Activated naive CD8-positive, alpha-beta T cell (primary cell): ENCODE data around the gene RHBDL1.

Source experiments
- H3K27ac Mint-ChIP-seq: one replicate; pipeline ENCODE4 v1.8.0; 2021; ENCODE audit warnings: mixed read lengths
- H3K27me3 Mint-ChIP-seq: one replicate; pipeline ENCODE4 v1.8.0; 2021; ENCODE audit warnings: mixed read lengths
- H3K36me3 Mint-ChIP-seq: one replicate; pipeline ENCODE4 v1.8.0; 2021; ENCODE audit warnings: mixed read lengths
- H3K4me1 Mint-ChIP-seq: one replicate; pipeline ENCODE4 v1.8.0; 2021; ENCODE audit warnings: low read depth, mixed read lengths
- H3K4me3 Mint-ChIP-seq: one replicate; pipeline ENCODE4 v1.8.0; 2021; ENCODE audit warnings: mild to moderate bottlenecking, mixed read lengths
- H3K9me3 Mint-ChIP-seq: one replicate; pipeline ENCODE4 v1.8.0; 2021; ENCODE audit warnings: low read depth, mixed read lengths

RHBDL1 gene

DNA sequence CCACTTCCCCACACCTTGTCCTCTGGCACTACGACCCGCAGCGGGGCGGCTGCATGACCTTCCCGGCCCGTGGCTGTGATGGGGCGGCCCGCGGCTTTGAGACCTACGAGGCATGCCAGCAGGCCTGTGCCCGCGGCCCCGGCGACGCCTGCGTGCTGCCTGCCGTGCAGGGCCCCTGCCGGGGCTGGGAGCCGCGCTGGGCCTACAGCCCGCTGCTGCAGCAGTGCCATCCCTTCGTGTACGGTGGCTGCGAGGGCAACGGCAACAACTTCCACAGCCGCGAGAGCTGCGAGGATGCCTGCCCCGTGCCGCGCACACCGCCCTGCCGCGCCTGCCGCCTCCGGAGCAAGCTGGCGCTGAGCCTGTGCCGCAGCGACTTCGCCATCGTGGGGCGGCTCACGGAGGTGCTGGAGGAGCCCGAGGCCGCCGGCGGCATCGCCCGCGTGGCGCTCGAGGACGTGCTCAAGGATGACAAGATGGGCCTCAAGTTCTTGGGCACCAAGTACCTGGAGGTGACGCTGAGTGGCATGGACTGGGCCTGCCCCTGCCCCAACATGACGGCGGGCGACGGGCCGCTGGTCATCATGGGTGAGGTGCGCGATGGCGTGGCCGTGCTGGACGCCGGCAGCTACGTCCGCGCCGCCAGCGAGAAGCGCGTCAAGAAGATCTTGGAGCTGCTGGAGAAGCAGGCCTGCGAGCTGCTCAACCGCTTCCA lies 42.0 kb upstream of the RHBDL1 start:
- Mint-ChIP-seq H3K9me3 (no peaks in the 10 kb centered on the region), H3K4me3 (no peak overlapping the region), H3K27ac (no peak overlapping the region), H3K27me3 (no peaks in the 10 kb centered on the region), H3K36me3 (no peaks in the 10 kb centered on the region), H3K4me1 (peaks cover 7% of the 10 kb centered on the region)

DNA sequence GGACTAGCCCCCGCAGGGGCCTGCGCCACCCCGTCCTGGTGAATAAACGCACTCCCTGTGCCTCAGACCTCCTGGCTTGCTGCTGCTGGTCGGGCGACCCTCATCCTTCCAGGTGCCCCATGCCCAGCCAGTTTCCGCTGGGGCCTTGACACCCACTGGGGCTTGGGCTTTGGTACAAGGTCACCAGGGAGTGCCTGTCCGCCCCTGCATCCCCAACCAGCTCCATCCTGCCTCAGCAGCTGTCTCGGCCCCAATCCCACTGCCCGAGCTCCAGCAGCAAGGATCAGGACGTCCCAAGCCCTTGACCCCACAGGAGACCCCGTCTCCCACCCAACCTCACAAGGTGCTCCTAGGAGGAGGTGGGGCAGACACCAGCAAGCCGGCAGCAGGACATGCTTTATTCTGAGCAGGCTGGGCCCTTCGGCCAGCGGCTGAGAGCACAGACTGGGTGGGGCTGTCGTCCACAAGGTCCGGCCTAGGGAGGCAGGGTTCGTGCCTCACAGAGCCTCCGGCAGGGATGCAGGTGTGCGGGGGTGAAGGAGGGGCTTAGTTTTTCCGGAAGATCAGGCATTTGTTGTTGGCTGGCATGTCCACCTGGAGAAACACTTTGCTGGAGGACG lies 41.3 kb upstream of the RHBDL1 start:
- H3K36me3 Mint-ChIP-seq: no peaks in the 10 kb centered on the region
- H3K4me3 Mint-ChIP-seq: peak overlapping the region; percentile 68
- H3K27me3 Mint-ChIP-seq: no peaks in the 10 kb centered on the region
- no peak overlapping the region for H3K27ac Mint-ChIP-seq
- no peaks in the 10 kb centered on the region for H3K9me3 Mint-ChIP-seq
- H3K4me1 Mint-ChIP-seq: peaks cover 7% of the 10 kb centered on the region

DNA sequence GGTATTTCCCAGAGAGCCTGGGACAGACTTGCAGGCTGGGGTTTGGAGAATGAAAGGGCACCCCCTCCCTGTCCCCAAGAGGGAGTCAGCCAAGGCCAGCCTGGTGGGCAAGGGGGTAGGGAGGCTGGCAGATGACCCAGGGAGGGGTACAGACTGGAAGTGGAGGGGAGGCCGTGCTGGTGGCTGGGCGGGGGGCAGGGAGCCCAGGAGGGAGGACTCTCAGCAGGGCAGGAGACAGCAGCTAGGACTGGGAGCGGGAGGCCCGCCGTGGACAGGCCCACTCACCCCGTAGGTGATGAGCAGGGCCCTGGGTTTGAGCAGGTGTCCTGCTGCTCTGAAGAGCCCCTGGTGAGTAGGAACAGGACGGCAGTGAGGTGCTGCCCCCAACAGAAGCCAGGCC lies 40.5 kb upstream of the RHBDL1 start:
- Mint-ChIP-seq H3K9me3 (no peaks in the 10 kb centered on the region), H3K36me3 (no peaks in the 10 kb centered on the region), H3K27me3 (no peaks in the 10 kb centered on the region), H3K4me3 (peak overlapping the region; percentile 68), H3K4me1 (peaks cover 7% of the 10 kb centered on the region), H3K27ac (no peak overlapping the region)

DNA sequence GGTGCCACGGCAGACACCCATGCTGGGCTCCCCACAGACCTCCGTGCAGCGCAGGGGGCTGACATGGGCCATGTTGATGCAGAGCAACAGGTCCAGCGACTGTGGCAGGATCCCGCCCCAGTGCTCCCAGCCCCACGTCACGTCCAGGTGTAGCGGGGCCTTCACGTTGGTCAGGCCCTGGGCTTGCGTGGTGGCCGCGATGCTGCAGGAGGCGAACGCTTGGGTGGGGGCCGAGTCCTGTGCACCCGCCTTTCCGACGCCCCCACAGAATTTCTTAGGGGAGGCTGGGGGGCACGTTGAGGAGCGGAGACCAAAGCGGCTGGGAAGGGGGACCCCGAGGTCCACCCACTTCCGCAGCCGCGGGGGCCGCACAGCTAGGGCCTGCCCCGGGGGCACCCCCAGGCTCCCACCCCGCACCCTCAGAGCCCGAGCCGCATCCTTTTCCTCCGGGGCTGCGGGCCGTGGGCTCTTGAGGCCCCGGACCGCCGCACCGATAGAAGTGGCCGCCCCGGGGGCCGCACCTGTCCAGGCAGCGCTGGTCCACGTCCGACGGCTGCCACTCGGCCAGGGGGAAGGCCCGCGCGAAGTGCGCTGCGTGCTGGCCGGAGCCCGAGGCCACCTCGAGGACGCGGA lies 39.8 kb upstream of the RHBDL1 start:
- H3K9me3 Mint-ChIP-seq: no peaks in the 10 kb centered on the region
- no peaks in the 10 kb centered on the region for H3K27me3 Mint-ChIP-seq
- H3K4me1 Mint-ChIP-seq: peaks cover 7% of the 10 kb centered on the region
- H3K4me3 Mint-ChIP-seq: peak overlapping the region; percentile 63
- no peak overlapping the region for H3K27ac Mint-ChIP-seq
- H3K36me3 Mint-ChIP-seq: no peaks in the 10 kb centered on the region

DNA sequence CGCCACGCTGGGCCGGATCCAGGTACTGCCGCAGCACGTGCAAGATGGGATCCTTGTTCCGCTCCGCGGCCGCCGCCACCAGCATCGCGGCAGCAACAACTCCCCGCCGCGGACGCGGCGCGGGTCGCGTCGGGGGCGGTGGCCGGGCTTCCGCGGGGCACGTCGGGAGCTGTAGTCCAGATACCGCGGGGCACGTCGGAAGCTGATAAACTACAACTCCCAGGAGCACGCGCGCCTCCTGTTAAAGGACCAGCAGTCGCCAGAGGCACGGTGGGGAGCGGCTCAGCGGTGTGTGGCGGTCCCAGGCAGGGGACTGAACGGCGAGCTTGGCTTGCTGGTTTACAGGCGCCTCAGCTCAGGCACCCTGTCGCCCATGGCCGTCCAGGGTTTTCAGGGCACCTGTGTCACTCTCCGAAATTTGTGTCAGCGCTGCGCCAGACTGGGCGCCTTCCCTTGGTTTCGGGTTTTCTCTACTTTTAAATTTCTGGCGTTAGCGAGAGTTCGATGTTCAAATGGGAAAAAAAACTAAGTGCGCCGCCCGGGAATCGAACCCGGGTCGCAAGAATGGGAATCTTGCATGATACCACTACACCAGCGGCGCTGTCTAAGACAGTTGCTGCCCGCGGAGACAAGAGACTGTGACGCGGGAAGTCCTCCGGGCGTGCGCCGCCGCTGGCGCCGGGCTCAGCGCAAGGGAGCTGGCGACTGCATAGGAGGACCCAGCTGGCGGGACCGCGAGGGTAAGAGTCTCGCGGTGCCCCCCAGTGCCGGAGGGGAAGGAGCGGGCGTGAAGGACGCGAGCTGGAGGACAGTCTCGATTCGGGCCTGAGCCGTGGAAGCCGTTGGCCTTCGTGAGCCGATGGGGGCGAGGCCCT lies 39.0 kb upstream of the RHBDL1 start, which contains the start of gene METTL26:
Gene METTL26 (minus strand): TSS at position 100 of the 875 bp plus-strand sequence. CDS start 15 bp downstream, at position 85.
- Mint-ChIP-seq H3K4me1 (peaks cover 7% of the 10 kb centered on the region), H3K9me3 (no peaks in the 10 kb centered on the region), H3K27me3 (no peaks in the 10 kb centered on the region), H3K27ac (peak within 1 kb of the TSS; percentile 97), H3K36me3 (no peaks in the 10 kb centered on the region), H3K4me3 (peak within 1 kb of the TSS; percentile 86)

DNA sequence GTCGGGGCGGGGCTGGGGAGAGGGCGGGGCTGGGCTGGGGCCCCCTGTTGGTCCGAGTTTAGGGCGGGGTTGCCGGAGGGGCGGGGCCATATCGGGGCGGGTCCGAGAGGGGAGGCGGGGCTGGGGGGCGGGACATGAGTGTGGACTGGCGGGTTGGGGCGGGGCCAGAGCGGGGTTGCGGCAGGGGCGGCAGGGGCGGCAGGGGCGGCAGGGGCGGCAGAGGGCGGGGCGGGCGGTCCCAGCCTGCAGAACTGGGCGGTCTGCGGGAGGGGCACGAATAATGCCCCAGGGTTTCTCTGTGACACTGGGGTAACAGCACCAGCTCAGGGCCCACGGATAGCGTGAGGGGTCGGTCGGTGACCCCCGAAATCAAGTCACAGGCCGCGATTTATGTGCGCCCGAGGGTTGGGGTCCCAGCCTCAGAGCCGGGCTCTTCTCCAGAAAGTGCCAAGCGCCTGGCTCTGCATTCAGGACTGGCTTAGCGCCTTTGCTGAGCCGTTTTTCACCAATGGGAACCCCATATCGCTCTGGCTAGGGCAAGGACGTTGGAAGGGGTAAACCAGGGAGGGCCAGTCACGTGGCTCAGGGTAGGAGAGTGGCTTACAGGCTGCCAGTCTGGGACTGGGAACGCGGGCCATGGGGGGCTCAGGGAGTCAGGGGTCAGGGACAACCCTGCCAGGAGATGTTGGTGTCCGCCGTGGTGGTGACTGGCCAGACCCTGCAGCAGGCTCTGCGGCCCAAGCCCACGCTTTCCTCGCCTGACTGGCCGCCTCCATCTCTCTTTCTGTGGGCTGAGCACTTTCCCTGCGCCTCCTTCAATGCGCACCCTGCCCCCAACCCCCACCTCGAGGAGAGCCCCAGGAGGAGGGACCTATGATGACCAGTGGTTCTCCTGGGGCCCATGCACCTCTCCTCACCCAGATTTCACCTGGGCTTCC lies 38.1 kb upstream of the RHBDL1 start:
- no peaks in the 10 kb centered on the region for H3K36me3 Mint-ChIP-seq
- H3K9me3 Mint-ChIP-seq: no peaks in the 10 kb centered on the region
- H3K4me3 Mint-ChIP-seq: peak overlapping the region; percentile 86
- peak overlapping the region; percentile 97 for H3K27ac Mint-ChIP-seq
- H3K27me3 Mint-ChIP-seq: no peaks in the 10 kb centered on the region
- H3K4me1 Mint-ChIP-seq: peaks cover 7% of the 10 kb centered on the region

DNA sequence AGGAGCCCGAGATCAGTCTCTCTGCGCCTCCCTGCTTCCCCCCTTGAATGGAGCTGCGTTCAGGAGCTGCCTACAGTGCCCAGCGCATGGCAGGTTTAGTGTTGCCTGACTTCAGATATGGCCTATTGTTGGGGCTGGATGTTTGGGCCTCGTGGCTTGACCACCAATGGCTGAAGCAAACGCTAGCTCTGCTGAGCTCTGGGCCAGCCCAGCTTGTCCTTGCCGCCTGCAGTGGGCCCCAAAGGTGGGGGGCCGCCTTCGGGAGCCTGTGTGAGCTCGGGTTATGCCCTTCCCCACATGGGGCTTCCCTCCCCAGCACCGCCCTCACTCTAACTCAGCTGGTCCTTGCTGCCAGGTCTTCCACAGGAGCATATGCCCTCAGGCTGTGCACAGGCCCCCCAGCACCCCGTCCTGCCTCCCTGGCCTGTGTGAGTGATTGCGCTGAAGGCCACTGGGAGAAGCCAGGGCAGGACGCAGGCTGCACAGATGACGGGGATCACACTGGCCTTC lies 37.4 kb upstream of the RHBDL1 start:
- H3K4me3 Mint-ChIP-seq: peak overlapping the region; percentile 13
- no peaks in the 10 kb centered on the region for H3K9me3 Mint-ChIP-seq
- H3K4me1 Mint-ChIP-seq: peaks cover 9% of the 10 kb centered on the region
- H3K36me3 Mint-ChIP-seq: no peaks in the 10 kb centered on the region
- H3K27ac Mint-ChIP-seq: no peak overlapping the region
- no peaks in the 10 kb centered on the region for H3K27me3 Mint-ChIP-seq

DNA sequence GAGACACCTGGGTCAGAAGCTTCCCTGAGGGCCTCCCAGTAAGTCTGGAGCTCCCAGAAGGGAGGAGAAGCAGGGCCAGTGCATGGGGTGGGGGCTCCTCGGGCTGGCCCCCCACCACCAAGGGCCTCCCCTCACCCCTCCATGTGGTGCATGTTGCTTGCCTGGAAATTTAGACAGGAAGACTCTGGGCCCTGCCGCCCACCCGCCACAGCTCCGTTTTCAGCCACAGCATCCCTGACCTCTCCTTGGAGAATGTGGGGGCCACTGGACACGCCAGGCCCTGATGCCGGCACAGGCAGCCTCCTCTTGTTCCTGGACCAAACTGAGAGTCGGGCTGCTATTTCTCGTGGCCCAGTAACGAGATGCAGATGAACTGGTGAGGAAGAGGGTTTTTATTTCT lies 36.6 kb upstream of the RHBDL1 start:
- Mint-ChIP-seq H3K36me3 (no peaks in the 10 kb centered on the region), H3K27ac (no peak overlapping the region), H3K4me1 (peaks cover 11% of the 10 kb centered on the region), H3K4me3 (no peak overlapping the region), H3K9me3 (no peaks in the 10 kb centered on the region), H3K27me3 (no peaks in the 10 kb centered on the region)

DNA sequence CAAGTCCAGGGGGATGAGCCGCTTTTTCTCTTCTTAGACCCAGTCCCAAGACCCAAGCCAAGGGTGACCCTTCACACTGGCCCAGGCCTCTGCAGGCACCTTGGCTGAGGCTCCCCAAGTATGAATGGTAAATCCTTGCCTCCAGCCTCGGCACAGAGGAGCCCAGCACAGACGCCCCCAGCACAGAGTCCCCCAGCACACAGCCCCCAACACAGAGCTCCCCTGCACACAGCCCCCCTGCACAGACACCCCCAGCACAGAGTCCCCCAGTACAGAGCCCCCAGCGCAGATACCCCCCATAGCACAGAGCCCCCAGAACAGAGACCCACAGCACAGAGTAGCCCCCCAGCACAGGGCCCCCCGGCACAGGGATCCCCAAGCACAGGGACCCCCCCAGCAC lies 34.9 kb upstream of the RHBDL1 start:
- Mint-ChIP-seq H3K4me1 (peaks cover 19% of the 10 kb centered on the region), H3K27ac (no peak overlapping the region), H3K36me3 (no peaks in the 10 kb centered on the region), H3K27me3 (no peaks in the 10 kb centered on the region), H3K4me3 (peak overlapping the region; percentile 49), H3K9me3 (no peaks in the 10 kb centered on the region)

DNA sequence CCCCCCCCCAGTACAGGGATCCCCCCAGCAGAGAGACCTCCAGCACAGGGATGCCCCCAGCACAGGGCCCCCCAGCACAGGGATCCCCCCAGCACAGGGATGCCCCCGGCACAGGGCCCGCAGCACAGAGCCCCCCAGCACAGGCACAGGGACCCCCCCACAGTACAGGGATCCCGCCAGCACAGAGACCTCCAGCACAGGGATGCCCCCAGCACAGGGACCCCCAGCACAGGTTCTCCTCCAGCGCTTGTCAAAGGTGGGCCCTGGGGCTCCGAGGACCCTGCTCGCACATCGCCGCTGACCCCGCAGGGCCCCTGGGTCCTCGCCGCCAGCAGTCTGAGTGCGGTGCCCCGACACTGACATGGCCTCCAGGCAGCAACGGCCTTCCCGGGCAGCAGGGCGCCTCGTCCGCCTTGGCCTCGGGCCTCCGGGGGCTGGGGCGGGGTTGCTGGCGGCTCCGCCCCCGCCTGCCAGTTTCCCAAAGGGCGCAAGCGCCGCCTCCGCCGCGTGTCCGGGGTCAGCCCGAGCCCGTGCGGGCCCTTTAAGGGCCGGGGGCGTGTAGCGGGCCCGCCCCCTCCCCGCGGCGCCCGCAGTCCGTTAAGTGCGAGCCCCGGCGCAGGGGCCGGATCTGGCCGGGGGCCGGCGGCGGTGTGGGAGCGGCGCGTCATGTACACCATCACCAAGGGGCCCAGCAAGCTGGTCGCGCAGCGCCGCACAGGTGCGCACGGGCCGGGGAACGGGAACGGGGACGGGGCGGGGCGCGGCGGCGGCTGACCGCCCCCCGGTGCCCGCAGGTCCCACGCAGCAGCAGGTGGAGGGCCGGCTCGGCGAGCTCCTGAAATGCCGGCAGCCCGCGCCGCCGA lies 33.9 kb upstream of the RHBDL1 start, which contains the start of gene MCRIP2:
Gene MCRIP2 (plus strand): TSS at position 503 of the 863 bp plus-strand sequence. CDS start 164 bp downstream, at position 667.
- H3K36me3 Mint-ChIP-seq: no peaks in the 10 kb centered on the region
- H3K9me3 Mint-ChIP-seq: no peaks in the 10 kb centered on the region
- peak within 1 kb of the TSS; percentile 78 for H3K4me3 Mint-ChIP-seq
- H3K27ac Mint-ChIP-seq: peak within 1 kb of the TSS; percentile 16
- peaks cover 17% of the 10 kb centered on the region for H3K4me1 Mint-ChIP-seq
- no peaks in the 10 kb centered on the region for H3K27me3 Mint-ChIP-seq

DNA sequence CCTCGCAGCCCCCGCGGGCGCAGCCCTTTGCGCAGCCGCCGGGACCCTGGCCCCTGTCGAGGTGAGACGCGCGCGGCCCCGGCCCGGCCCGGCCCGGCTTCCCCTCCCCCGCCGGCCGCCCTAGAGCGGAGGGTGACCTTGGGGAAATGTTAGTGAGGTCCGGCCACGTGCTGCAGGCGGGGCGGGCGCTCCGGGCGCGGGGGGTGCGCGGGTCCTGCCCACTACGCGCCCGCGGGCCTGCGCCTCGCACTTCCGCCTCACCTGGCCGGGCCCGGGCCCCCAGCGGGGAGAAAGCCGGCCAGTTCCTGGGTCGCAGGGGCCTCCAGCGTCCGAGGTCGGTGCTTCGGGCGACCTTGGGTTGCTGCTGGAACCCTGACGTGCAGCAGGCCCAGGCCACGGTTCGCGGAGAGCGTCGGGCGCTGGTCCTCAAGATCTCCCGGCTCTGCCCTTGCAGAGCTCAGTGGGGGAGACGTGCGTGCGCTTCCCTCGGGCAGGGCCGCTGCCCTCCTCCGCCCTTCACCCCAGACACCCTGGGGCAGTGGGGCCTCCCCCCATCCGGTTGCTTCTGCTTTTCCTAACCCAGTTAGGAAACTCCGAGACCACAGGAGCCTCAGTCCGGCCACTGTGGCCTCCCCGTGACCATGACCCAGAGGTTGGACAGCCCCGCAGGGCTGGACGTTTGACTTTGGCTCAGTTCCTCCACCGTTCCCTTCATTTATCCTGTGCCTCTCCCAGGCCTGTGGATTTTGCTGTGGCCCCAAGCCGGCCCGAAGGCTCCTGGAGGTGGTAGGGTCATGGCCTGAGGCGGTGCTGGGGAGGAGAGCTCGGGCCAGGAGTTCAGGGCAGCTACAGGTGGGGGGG lies 33.1 kb upstream of the RHBDL1 start:
- no peaks in the 10 kb centered on the region for H3K36me3 Mint-ChIP-seq

DNA sequence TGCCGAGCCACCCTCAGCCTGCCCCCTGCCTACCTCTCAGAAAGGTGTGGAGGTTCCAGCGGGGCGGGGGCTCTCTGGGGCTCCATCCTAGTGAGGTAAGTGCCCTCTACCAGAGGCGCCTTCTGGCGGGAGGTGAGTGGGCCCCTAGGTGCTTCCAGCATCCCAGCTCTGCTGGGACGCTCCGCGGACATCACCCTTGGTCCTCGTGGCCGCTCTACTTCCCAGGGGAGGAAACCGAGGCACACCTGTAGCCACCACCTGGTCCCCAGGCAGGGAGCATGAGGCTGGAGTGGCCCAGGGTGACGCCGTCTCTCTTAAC lies 32.5 kb upstream of the RHBDL1 start:
- peak overlapping the region; percentile 78 for H3K4me3 Mint-ChIP-seq
- peaks cover 17% of the 10 kb centered on the region for H3K4me1 Mint-ChIP-seq
- H3K9me3 Mint-ChIP-seq: no peaks in the 10 kb centered on the region
- H3K27ac Mint-ChIP-seq: peak overlapping the region; percentile 16
- H3K36me3 Mint-ChIP-seq: no peaks in the 10 kb centered on the region
- H3K27me3 Mint-ChIP-seq: no peaks in the 10 kb centered on the region

More for the DNA sequence above, 33.1 kb upstream of the RHBDL1 start:
- H3K4me3 Mint-ChIP-seq: peak overlapping the region; percentile 78
- peak overlapping the region; percentile 16 for H3K27ac Mint-ChIP-seq
- peaks cover 15% of the 10 kb centered on the region for H3K4me1 Mint-ChIP-seq
- H3K27me3 Mint-ChIP-seq: no peaks in the 10 kb centered on the region
- H3K9me3 Mint-ChIP-seq: no peaks in the 10 kb centered on the region
